RPMI8226 (cell line): Measurements from ENCODE around the gene KRT6C.
"Not testable (repeated sequence)": the region's sequence is repeated elsewhere in the genome, so short reads cannot be mapped to it uniquely, and the experiment has no call there.

Source experiments
- DNase-seq: peaks from one replicate; pipeline ENCODE4 v3.0.0-alpha.2; 2015

KRT6C gene

DNA sequence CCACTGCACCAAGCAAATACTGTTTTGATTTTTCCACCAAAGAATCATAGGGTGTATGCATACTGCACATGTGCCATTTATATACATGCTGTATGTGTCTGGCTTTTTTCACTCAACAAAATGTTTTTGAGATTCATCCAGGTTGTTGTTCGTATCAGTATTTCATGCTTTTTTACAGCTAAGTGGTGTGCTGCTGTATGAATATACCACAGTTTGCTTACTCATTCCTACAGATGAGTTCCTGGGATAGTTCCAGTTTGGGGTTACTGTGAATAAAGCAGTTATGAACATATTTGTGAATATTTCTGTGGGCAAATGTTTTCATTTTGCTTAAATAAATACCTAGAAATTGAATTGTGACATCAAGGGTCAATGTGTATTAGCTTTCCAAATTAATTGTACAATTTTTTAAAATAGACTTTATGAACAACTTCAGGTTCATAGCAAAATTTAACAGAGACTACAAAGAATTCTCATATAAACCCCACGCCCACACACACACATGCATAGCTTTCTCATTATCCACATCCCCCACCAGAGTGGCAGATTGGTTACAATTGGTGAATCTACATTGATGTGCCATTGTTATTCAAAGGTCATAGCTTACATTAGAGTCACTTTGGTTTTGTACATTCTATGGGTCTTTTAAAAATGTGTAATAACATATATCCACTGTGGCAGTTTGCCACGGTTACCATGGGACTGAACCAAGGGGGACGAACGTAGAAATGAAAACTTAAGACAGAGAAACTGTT lies 26.4 kb upstream of the KRT6C start:
- no peak for DNase-seq

GRCh38 chr12:52498946-52499345 lies 25.3 kb upstream of the KRT6C start:
- DNase-seq = no peak

GRCh38 chr12:52497975-52498374 lies 24.4 kb upstream of the KRT6C start:
- no peak for DNase-seq

GRCh38 chr12:52496590-52497071 lies 23.0 kb upstream of the KRT6C start:
- DNase-seq = no peak

GRCh38 chr12:52496054-52496453 lies 22.4 kb upstream of the KRT6C start:
- peak; percentile 85 for DNase-seq

DNA sequence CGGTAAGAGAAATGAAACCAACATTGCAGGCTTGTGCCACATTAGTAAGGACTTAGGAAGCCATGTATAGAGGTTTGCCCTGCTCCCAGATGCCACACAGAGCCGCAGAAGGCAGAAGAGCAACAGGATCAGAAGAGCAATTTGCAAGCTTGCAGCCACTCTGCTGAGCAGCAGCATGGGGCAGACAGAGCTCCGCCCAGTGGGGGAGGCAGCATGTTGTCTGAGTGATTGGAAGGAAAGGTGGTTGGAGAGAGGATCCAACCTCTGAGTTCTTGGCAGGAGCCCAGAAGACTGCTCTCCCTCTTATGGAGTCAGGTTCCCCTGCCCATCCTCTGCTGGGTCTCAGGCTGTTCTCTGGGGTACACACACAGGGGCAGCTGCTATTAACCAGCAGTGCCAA lies 21.8 kb upstream of the KRT6C start:
- peak; percentile 93 for DNase-seq

DNA sequence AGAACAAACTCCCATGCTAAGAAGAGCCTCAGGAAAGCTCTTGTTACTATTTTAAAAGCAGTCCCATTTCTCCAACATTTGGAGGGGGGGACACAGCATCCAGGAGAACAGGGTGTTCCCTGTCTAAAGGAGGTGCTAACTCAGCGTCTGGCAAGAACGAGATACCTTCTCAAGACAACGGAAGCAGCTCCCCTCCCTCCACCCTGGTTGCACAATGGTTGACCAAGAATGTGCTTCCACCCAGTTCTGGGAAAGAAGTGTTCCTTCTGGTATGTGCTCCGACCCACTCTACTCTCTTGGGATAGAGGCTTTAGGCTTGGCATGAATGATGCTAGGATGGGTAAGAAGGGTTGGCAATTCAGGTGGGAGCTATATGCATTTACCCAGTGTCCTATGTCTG lies 20.9 kb upstream of the KRT6C start:
- no peak for DNase-seq

GRCh38 chr12:52494100-52494499 lies 20.5 kb upstream of the KRT6C start:
- DNase-seq = no peak

GRCh38 chr12:52493172-52493571 lies 19.6 kb upstream of the KRT6C start, which contains the start of gene KRT6A:
Gene KRT6A (minus strand): TSS chr12:52493257. CDS start chr12:52493188, 69 bp downstream.
- no peak for DNase-seq

- DNase-seq = not testable (repeated sequence)
These were observed 18.8 kb upstream of the KRT6C start for GRCh38 chr12:52492405-52492804.

DNA sequence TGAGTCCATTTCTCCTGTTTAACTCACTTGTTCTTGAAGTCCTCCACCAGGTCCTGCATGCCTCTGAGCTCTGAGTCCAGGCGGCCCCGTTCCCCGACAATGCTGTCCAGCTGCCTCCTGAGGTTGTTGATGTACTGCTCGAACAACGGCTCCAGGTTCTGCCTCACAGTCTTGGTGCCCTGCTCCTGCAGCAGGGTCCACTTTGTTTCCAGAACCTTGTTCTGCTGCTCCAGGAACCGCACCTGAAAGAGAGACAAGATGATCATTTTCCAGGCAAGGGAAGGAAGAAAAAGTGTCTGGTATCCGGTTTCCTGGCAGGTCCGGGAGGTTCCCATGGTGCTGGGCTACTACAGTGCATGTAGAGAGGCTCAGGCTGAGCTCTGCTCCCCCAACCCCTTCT lies 17.9 kb upstream of the KRT6C start:
- DNase-seq = not testable (repeated sequence)

DNA sequence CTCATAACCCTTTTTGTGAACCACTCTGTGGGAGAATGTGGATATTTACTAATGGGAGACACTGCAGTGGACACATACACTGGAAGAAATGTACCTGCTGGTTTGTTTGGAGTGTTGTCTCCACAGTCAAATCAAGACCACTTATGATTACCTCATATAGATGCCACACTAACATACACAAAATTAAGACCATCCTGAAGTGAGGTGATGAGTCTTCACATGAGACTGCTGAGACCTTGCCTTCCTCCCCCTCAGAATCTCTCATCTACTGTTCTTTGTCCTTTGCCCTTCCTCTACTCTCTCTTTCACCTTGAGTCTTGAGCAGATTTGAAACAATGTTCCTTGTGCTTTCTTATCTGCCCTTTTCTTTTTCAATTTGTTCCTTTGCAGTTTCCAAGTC lies 15.1 kb upstream of the KRT6C start:
- DNase-seq = no peak

DNA sequence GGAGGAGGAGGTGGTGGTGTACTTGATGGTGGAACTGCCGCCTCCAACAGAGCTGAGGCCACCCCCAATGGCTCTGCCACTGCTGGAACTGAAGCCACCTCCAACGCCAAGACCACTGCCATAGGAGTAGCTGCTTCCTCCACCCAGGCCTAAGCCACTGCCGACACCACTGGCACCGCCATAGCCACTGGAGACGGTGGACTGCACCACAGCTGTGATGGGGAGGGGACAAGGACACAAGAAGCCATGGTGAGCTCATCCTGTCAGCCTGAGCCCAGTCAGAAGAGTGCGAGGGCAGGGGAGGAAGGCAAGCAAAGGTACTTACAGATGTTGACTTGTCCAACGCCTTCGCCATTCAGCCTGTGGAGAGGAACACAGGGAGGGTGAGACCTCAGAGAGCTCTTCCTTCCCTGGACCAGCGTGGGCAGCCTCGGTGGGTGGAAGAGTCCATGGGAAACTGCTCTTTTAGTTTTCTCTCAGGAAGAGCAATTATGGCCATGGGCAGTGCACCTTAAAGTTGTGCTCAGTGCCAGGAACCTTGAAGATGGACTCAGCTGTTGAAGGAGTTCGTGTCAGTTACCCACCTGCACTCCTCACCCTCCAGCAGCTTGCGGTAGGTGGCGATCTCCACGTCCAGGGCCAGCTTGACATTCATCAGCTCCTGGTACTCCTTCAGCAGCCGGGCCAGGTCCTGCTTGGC lies 14.3 kb upstream of the KRT6C start:
- not testable (repeated sequence) for DNase-seq

- no peak for DNase-seq
These were observed 13.6 kb upstream of the KRT6C start for GRCh38 chr12:52487211-52487610.

GRCh38 chr12:52486166-52487105 lies 12.8 kb upstream of the KRT6C start:
- DNase-seq = no peak

GRCh38 chr12:52480073-52480472 lies 6.5 kb upstream of the KRT6C start:
- DNase-seq = no peak

DNA sequence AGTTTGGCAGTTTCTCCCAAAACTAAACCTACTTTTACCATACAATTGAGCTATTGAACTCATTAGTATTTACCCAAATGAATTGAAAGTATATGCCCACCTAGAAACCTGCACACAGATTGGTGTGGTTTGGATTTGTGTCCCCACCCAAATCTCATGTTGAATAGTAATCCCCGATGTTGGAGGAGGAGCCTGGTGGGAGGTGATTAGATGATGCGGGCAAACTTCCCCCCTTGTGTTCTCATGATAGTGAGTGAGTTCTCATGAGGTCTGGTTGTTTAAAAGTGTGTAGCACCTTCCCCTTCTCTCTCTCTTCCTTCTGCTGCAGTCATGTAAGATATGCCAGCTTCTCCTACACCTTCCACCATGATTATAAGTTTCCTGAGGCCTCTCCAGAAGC lies 4.0 kb upstream of the KRT6C start:
- DNase-seq = no peak

DNA sequence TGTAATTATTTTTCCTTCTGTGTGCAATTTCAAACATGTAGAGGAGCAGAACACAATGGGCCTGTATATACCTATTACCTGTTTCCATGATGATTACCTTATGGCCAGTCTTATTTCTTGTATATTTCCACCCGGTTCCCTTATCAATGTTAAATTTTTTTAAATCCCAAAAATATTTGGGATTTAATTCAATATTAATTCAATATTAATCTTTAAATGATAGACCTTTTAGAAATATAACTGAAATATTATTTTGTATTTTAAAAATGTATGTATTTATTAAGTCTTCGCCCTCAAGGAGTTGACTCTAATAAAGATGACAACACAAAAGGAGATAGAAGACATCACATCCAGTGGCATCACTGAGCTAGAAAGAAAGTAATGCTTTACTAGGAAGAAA lies 607 bp upstream of the KRT6C start:
- no peak for DNase-seq

DNA sequence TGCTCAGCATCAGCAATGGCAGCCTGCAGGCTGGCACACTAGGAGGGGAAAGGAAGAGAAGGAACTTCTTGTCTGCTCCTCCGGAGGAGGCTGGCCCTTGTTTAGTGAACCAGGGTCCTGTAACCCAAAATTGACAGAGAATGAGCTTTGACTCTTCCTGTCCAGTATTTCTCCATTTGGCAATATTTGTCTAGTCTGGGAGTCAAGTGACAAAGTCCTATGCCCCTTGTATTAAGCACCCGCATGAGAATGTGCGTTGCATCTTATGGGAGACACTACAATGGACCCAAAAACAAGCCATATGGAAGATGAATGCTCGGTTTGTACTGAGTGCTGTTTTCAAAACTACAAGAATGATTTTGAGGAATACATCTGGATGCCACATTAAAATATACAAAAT lies 3.8 kb downstream of the KRT6C start:
- DNase-seq = no peak

- DNase-seq = no peak
These were observed 8.7 kb downstream of the KRT6C start for GRCh38 chr12:52464897-52465296.

- DNase-seq = peak; percentile 62
These were observed 11.9 kb downstream of the KRT6C start for GRCh38 chr12:52461693-52462092.

DNA sequence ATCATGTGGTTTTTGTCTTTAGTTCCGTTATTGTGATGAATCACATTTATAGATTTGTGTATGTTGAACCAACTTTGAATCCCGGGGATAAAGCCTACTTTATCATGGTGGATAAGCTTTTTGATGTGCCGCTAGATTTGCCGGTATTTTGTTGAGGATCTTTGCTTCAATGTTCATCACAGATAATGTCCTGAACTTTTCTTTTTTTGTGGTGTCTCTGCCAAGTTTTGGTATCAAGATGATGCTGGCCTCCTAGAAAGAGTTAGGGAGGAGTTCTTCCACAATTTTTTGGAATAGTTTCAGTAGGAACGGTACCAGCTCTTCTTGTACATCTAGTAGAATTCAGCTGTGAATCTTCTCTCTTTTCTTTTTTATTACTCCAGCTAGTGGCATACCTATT lies 14.7 kb downstream of the KRT6C start:
- no peak for DNase-seq

- DNase-seq = no peak
These were observed 17.8 kb downstream of the KRT6C start for GRCh38 chr12:52455821-52456220.
